NCI-H128 (cell line): ENCODE results near the gene RPS6KC1.
"Not testable (repeated sequence)": the region's sequence is repeated elsewhere in the genome, so short reads cannot be mapped to it uniquely, and the experiment has no call there.

Source experiments
- DNase-seq: peaks from one replicate; lab custom pipeline; 2025; ENCODE audit not compliant: unreplicated experiment; lab: John Stamatoyannopoulos, UW

The RPS6KC1 gene

GRCh38 chr1:213138391-213138790, 87.3 kb downstream of the RPS6KC1 start:
- no peak for DNase-seq

DNA sequence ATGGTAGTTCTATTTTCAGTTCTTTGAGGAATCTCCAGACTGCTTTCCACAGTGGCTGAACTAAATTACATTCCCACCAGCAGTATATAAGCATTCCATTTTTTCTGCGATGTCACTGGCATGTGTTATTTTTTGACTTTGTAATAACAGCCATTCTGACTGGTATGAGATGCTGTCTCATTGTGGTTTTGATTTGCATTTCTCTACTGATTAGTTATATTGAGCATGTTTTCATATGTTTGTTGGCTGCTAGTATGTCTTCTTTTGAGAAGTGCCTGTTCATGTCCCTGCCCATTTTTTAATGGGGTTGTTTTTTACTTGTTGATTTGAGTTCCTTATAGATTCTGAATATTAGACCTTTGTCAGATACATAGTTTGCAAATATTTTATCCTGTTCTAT, 87.9 kb downstream of the RPS6KC1 start:
- no peak for DNase-seq

DNA sequence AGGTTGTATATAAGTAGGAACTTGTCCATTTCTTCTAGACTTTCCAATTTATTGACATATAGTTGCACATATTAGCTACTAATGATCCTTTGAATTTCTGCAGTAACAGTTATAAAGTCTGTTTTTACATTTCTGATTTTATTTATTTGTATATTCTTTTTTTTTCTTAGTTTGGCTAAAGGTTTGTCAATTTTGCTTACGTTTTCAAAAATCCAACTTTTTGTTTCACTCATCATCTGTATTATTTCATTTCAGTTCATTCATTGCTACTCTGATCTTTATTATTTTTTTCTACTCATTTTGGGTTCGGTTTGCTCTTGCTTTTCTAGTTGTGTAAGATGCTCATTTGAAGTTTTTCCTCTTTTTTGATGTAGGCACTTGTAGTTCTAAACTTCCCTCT, 97.9 kb downstream of the RPS6KC1 start:
- no peak for DNase-seq

DNA sequence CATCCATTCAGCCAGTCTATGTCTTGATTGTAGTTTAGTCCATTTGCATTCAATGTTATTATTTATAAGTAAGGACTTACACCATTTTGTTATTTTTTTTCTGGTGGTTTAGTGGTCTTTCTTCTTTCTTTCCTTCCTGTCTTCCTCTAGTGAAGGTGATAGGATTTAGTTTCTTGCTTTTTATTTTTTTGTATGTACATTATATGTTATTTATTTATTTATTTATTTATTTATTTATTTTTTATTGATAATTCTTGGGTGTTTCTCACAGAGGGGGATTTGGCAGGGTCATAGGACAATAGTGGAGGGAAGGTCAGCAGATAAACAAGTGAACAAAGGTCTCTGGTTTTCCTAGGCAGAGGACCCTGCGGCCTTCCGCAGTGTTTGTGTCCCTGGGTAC, 99.0 kb downstream of the RPS6KC1 start:
- DNase-seq: not testable (repeated sequence)

DNA sequence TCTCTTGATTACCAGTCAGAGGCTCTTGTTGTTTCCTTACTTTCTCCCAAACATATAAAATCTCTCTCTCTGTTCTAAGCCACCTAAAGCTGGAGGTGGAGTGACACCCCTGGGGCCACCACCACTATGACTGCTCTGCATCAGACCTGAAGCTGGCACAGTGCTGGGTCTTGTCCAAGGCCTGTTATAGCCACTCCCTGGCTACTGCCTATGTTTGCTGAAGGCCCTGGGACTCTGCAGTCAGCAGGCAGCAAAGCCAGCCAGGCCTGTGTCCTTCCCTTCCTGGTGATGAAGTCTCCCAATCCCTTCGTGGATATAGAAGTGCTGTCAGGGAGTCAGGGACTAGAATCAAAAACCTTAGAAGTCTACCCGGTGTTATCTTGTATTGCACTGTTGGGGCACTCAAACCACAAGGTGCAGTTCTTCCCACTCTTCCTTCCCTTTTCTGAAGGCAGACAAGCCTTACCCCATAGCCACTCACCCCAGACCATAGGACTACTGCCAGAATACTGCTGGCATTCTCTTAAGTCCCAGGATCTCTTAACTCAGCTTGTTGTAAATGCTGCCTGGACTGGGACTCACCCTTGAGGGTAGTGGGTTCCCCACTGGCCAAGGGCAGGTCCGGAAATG, 103.1 kb downstream of the RPS6KC1 start:
- DNase-seq: no peak

DNA sequence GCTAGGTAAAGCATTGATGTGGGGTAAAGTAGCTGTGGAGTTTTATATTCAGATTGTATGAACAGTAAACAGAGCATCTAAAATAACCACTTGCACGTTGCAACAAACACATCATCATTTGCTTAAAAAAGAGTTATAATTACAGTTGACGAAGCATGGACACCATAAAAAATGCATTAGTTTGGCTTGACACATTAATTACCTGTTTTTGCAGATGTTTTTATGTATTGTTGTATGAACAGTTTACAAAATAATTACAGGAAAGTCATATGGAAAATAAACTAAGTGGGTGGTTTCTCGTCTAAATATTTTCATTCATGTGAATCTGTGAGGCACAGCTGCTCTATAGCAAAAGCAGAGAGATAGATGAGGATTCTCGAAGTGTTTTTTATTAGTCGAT, 108.3 kb downstream of the RPS6KC1 start:
- no peak for DNase-seq

- not testable (repeated sequence) for DNase-seq
Measured at GRCh38 chr1:213160442-213160841, 109.4 kb downstream of the RPS6KC1 start.

DNA sequence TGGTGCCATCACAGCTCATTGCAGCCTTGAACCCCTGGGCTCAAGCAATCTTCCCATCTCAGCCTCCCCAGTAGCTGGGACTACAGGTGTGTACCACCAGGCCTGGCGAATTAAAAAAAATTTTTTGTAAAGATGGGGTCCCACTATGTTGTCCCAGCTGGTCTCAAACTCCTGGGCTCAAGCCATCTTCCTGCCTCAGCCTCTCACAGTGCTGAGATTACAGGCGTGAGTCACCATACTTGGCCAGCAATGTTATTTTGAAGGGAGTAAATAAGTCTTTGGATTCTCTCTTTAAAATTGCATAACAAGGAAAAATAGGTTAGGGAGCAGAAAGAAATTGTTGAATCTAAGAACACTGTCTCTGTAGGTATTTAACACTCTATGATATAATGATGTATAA, 111.3 kb downstream of the RPS6KC1 start:
- no peak for DNase-seq

DNA sequence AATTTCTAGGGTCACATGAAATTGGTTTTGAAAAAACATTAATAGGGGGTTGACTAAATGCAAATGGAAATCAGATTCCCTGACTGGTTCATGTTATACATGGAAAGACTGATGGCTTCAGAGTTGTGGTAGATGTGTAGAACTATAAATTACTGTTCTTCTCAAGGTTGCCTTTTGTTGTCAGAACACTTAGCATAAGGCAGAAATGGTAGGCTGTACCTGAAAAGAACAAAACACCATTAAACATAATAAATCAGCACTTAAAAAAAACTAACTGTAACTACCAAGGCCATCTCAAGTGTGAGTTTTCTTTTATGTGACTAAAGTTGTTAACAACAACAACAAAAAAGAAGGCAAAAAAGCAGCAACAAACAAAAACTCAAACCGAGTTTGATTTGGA, 111.8 kb downstream of the RPS6KC1 start:
- no peak for DNase-seq

GRCh38 chr1:213163278-213163711, 112.3 kb downstream of the RPS6KC1 start:
- no peak for DNase-seq

GRCh38 chr1:213164561-213164960, 113.5 kb downstream of the RPS6KC1 start:
- DNase-seq: no peak

DNA sequence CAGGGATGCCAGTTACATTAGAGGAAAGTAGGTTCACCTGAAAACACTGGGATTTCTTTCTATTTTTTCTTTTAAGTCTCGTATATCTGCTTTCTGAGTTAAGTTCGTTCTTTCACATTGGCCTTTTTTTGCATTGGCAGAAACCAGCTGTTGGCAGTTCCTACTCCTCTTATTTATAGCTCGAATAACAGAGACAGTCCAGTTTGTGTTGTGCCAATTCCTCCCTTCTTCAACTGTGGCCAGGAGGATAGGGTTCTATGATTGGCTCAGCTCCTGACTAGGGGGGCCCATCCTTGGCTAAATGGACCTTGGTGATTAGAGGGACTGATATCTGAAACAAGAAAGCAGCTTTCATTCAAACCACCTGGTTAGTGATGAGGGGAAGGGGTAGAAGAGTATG, 115.8 kb downstream of the RPS6KC1 start:
- no peak for DNase-seq

- DNase-seq: no peak
Measured at GRCh38 chr1:213171711-213172110, 120.7 kb downstream of the RPS6KC1 start.

- DNase-seq: no peak
Measured at GRCh38 chr1:213176341-213176740, 125.3 kb downstream of the RPS6KC1 start.

GRCh38 chr1:213179784-213180183, 128.7 kb downstream of the RPS6KC1 start:
- no peak for DNase-seq

GRCh38 chr1:213180833-213181232, 129.8 kb downstream of the RPS6KC1 start:
- DNase-seq: no peak

DNA sequence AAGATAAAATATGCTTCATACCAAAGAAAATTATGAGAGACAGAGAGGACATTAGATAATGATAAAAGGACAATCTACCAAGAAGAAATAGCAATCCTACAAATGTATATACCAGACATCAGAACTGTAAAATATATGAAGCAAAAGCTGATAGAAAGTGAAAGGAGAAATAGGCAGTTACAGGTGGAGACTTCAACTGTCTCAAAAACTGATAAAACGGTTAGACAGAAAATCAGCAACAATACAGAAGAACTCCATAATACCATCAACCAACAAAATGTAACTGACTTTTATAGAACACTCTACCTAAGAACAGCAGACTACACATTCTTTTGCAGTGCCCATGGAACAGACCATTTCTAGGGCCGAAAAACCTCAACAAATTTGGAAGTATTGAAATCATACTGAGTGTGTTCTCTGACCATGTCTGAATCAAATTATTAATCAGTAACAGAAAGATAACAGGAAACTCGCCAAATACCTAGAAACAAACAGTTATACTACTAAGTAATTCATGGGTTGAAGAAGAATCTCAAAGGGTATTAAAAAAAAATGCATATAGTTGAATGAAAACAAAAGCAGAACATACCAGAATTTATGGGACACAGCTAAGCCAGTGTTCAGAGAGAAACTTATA, 132.1 kb downstream of the RPS6KC1 start:
- no peak for DNase-seq

GRCh38 chr1:213186168-213186567, 135.1 kb downstream of the RPS6KC1 start:
- DNase-seq: no peak

DNA sequence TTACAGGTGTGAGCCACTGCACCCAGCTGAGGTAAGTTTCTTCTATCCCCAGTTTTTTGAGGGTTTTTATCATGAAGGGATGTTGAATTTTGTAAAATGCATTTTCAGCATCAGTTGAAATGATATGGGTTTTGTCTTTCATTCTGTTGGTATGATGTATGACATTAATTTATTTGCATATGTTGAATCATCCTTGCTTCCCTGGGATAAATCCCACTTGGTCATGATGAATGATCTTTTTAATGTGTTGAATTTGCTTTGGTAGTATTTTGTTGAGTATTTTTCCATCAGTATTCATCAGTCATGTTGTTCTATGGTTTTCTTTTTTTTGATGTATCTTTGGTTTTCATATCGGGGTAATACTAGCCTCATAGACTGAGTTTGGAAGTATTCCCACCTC, 141.0 kb downstream of the RPS6KC1 start:
- no peak for DNase-seq

GRCh38 chr1:213194383-213194782, 143.3 kb downstream of the RPS6KC1 start:
- DNase-seq: no peak

DNA sequence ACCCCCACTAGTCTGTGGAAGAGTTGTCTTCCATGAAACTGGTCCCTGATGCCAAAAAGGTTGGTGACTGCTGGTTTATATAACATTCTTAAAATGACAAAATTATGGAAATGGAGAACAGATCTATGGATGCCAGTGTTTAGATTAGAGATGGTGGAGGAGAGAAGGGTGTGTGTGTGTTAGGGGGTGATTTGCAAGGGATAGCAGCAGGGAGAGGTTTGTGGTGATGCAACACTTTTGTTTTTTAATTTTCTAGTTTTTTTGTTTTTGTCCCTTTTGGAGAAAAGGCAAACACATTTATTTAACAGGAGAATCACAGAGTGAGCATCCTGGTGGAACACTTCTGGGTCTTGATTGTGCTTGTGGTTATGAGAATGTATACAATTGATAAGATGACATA, 143.8 kb downstream of the RPS6KC1 start:
- DNase-seq: no peak

DNA sequence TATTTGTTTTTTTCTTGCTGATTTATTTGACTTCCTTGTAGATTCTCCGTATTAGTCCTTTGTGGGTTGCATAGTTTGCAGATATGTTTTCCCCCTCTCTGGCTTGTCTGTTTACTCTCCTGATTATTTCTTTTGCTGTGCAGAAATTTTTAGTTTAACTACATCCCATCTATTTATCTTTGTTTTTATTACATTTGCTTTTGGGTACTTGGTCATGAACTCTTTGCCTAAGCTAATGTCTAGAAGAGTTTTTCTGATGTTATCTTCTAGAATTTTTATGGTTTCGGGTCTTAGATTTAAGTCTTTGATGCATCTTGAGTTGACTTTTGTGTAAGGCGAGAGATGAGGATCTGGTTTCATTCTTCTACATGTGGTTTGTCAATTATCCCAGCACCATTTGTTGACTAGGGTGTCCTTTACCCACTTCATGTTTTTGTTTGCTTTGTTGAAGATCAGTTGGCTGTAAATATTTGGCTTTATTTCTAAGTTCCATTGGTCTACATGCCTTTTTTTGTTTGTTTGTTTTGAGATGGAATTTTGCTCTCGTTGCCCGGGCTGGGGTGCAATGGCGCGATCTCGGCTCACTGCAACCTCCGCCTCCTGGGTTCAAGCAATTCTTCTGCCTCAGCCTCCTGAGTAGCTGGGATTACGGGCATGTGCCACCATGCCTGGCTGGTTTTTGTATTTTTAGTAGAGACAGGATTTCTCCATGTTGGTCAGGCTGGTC, 145.4 kb downstream of the RPS6KC1 start:
- DNase-seq: not testable (repeated sequence)
